B cell (primary cell): ENCODE data around the gene SDHAF2. TPM values are rescaled to one million over a fixed set of nuclear protein-coding genes. Genes with fewer than 3 reads are reported as not detected.

Experiments
- ATAC-seq: fragments of 200-7000 bp; cut with Tn5 transposase; one replicate; pipeline ENCODE4 v1.10.0; 2021; ENCODE audit warnings: low read depth, mild to moderate bottlenecking, moderate number of reproducible peaks, moderate library complexity
- CTCF ChIA-PET: fragments of 350-600 bp; sonication (Branson Sonifier 250); formaldehyde crosslinking; loops from one replicate; lab custom pipeline; 2021; ENCODE audit warnings: antibody characterized with exemption, inconsistent platforms; lab: Charles Lee
- POLR2A ChIA-PET: fragments of 350-600 bp; sonication (Branson Sonifier 250); formaldehyde crosslinking; loops from one replicate; lab custom pipeline; 2021; ENCODE audit warnings: antibody characterized with exemption; lab: Charles Lee
- DNase-seq: peaks from one replicate; pipeline ENCODE4 v3.0.0; 2013
- H2AFZ ChIP-seq: 2 replicates; pipeline ENCODE4 v1.6.1; 2012; ENCODE audit warnings: mild to moderate bottlenecking, low read depth, low read length; ENCODE audit not compliant: insufficient read depth, poor library complexity, severe bottlenecking
- H3K27ac ChIP-seq, 2 donors: 1 replicate in 1 of 2; 2 replicates in 1 of 2; pipeline ENCODE4 v1.5.1; 2012 to 2013; ENCODE audit warnings: low read length in 2 of 2, mild to moderate bottlenecking in 2 of 2, moderate library complexity in 1 of 2
- H3K27me3 ChIP-seq, 4 experiments: fragments of 200-600 bp in 1 of 4; sonication (generic) in 1 of 4; replicated peaks in 1 of 4; 1 replicate in 2 of 4; 2 replicates in 2 of 4; pipeline versions ENCODE4 v1.6.1 to v1.7.0; 2013 to 2016; ENCODE audit warnings: low read length in 3 of 4, mild to moderate bottlenecking in 2 of 4, mixed read lengths in 1 of 4, moderate library complexity in 1 of 4; ENCODE audit not compliant: insufficient read depth in 4 of 4, control insufficient read depth in 3 of 4; ENCODE audit errors: control extremely low read depth in 1 of 4
- H3K36me3 ChIP-seq, 2 experiments: replicated peaks in 1 of 2; 1 replicate in 1 of 2; 2 replicates in 1 of 2; pipeline versions ENCODE4 v1.6.1 to v1.7.1; 2013; ENCODE audit warnings: low read length in 1 of 2; ENCODE audit not compliant: insufficient read depth in 2 of 2, control insufficient read depth in 1 of 2; ENCODE audit errors: control extremely low read depth in 1 of 2, extremely low read depth in 1 of 2
- H3K4me1 ChIP-seq, 2 donors: fragments of 200-600 bp in 1 of 2; sonication (generic) in 1 of 2; 1 replicate in 1 of 2; 2 replicates in 1 of 2; pipeline versions ENCODE4 v1.5.1 to v1.6.1; 2013 to 2017; ENCODE audit warnings: low read length in 2 of 2; ENCODE audit not compliant: control insufficient read depth in 2 of 2, insufficient read depth in 2 of 2
- H3K4me2 ChIP-seq: replicated peaks from 2 replicates; pipeline ENCODE3; 2012; ENCODE audit warnings: mild to moderate bottlenecking, low read depth, low read length; ENCODE audit not compliant: poor library complexity, severe bottlenecking
- H3K4me3 ChIP-seq, 5 experiments: fragments of 200-600 bp in 1 of 5; sonication (generic) in 1 of 5; 1 replicate in 3 of 5; 2 replicates in 2 of 5; pipeline versions ENCODE4 v1.5.1 to v1.7.0; 2011 to 2016; ENCODE audit warnings: low read length in 4 of 5, mild to moderate bottlenecking in 4 of 5, low read depth in 2 of 5, control low read depth in 1 of 5, moderate library complexity in 1 of 5; ENCODE audit not compliant: insufficient read depth in 1 of 5; ENCODE audit errors: control extremely low read depth in 1 of 5, extremely low read depth in 1 of 5
- H3K79me2 ChIP-seq: fragments of 200-600 bp; sonication (generic); one replicate; pipeline ENCODE4 v1.6.0; 2016; ENCODE audit warnings: low read length; ENCODE audit not compliant: control insufficient read depth, insufficient read depth
- H3K9ac ChIP-seq: fragments of 200-600 bp; sonication (generic); 2 replicates; pipeline ENCODE4 v1.6.1; 2017; ENCODE audit warnings: mild to moderate bottlenecking, low read length, moderate library complexity
- H3K9me3 ChIP-seq, 3 donors: one replicate each; pipeline versions ENCODE4 v1.6.1 to v1.7.1; 2013; ENCODE audit warnings: low read length in 2 of 3; ENCODE audit not compliant: control insufficient read depth in 2 of 3, insufficient read depth in 1 of 3; ENCODE audit errors: control extremely low read depth in 1 of 3
- H4K20me1 ChIP-seq: 2 replicates; pipeline ENCODE4 v1.6.0; 2012; ENCODE audit warnings: mild to moderate bottlenecking, low read length; ENCODE audit not compliant: insufficient read depth, control insufficient read depth, poor library complexity, severe bottlenecking
- H3K27ac Mint-ChIP-seq: one replicate; pipeline ENCODE4 v1.8.0; 2021; ENCODE audit warnings: mixed read lengths
- H3K27me3 Mint-ChIP-seq: one replicate; pipeline ENCODE4 v1.8.0; 2021; ENCODE audit warnings: mixed read lengths
- H3K4me1 Mint-ChIP-seq: one replicate; pipeline ENCODE4 v1.8.0; 2021; ENCODE audit warnings: mixed read lengths
- H3K4me3 Mint-ChIP-seq: one replicate; pipeline ENCODE4 v1.8.0; 2021; ENCODE audit warnings: mixed read lengths
- H3K9me3 Mint-ChIP-seq: one replicate; pipeline ENCODE4 v1.8.0; 2022; ENCODE audit warnings: mixed read lengths; ENCODE audit not compliant: insufficient read depth
- EZH2 ChIP-seq: IDR thresholded peaks from 2 replicates; pipeline ENCODE4 v1.6.1; 2012; ENCODE audit warnings: borderline replicate concordance, low read depth, mild to moderate bottlenecking, moderate library complexity, low read length; ENCODE audit not compliant: insufficient read depth, poor library complexity, severe bottlenecking
- WGBS: methylation state at CpG from one replicate; pipeline ENCODE4 v1.1.5; 2013; ENCODE audit warnings: missing lambda C conversion rate; ENCODE audit not compliant: insufficient coverage; 5-methylcytosine and 5-hydroxymethylcytosine counted together
- intact Hi-C: fragments of 100-400 bp; cut with micrococcal nuclease; formaldehyde crosslinking; loops from one replicate; pipeline ENCODE4 v1.10.0; 2022
- polyA plus RNA-seq: library from polyadenylated mRNA; depleted of rRNA; stranded (reverse); fragments of >200 nt; gene quantifications from 2 replicates; pipeline ENCODE4 v1.2.3, GENCODE V29; 2012
- total RNA-seq, 2 donors: library from RNA; stranded (reverse); fragments of 120-200 nt in 1 of 2; gene quantifications; 1 replicate in 1 of 2; 2 replicates in 1 of 2; pipeline versions ENCODE4 v1.2.3 to v1.2.4, GENCODE V29; 2013 to 2022
- TF ChIP-seq, protein P1 (sequence below): fragments of 200-600 bp; IDR thresholded peaks from one replicate; pipeline ENCODE4 v1.8.0; 2022; ENCODE audit warnings: antibody characterized with exemption, mild to moderate bottlenecking

Gene SDHAF2
- total and polyA plus RNA-seq, 2 donors (not counting 1 experiment from before 2014, with no cell fraction given) = 48.9 to 60.8 TPM

DNA sequence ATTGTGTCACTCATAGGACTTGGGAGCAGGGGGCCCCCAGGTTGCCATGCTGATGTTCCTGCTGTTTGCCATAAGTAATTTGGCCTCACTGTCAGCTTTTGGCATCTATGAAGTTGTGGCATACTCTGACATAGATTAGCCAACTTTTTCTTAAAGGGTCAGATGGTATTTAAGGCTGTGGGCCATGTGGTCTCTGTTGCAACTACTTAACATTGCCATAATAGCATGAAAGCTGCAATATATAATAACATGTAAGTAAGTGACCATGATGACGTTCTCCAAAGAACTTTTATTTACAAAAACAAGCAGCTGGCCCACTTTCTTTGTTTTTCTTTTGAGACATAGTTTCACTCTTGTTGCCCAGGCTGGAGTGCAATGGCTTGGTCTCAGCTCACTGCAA is 39.8 kb upstream of the SDHAF2 start:
- no peaks in the 10 kb centered on the region for H3K27me3 Mint-ChIP-seq

More for the DNA sequence above, 39.8 kb upstream of the SDHAF2 start:
- Mint-ChIP-seq H3K9me3 (no peaks in the 10 kb centered on the region), H3K4me1 (peaks cover 29% of the 10 kb centered on the region), H3K27ac (no peak overlapping the region), H3K4me3 (peak overlapping the region; percentile 37)
- WGBS = no CpG with 5 or more reads among the region's 1 CpG
- POLR2A ChIA-PET = no interaction called here
- Histone ChIP-seq H2AFZ (no peak overlapping the region), H4K20me1 (no peaks in the 10 kb centered on the region), H3K4me3 (no peak overlapping the region), H3K9me3 (no peaks in the 10 kb centered on the region), H3K27me3 (no peaks in the 10 kb centered on the region), H3K36me3 (peaks cover 2 to 11% of the 10 kb centered on the region in 2 experiments), H3K27ac (no peak overlapping the region), H3K4me1 (peaks cover 20 to 25% of the 10 kb centered on the region in 2 donors), H3K9ac (no peak overlapping the region), H3K79me2 (peaks cover 3% of the 10 kb centered on the region), H3K4me2 (no peak overlapping the region)
- intact Hi-C loops = no loop called here
- TF ChIP-seq, protein P1, sequence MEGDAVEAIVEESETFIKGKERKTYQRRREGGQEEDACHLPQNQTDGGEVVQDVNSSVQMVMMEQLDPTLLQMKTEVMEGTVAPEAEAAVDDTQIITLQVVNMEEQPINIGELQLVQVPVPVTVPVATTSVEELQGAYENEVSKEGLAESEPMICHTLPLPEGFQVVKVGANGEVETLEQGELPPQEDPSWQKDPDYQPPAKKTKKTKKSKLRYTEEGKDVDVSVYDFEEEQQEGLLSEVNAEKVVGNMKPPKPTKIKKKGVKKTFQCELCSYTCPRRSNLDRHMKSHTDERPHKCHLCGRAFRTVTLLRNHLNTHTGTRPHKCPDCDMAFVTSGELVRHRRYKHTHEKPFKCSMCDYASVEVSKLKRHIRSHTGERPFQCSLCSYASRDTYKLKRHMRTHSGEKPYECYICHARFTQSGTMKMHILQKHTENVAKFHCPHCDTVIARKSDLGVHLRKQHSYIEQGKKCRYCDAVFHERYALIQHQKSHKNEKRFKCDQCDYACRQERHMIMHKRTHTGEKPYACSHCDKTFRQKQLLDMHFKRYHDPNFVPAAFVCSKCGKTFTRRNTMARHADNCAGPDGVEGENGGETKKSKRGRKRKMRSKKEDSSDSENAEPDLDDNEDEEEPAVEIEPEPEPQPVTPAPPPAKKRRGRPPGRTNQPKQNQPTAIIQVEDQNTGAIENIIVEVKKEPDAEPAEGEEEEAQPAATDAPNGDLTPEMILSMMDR = no peak
- no peak for TF ChIP-seq EZH2
- DNase-seq = no peak
- no peak for ATAC-seq
- CTCF ChIA-PET = interaction anchor here (0.8 to 5.2 kb wide), 5 partner anchors 19 to 56 kb away, joined by 3 to 82 read pairs (median 5); partner anchors contain the start of genes CYB561A3, TKFC and TMEM138
